Suppressor macrophage treated with lipopolysaccharide for 1 hour (primary cell): Measurements from ENCODE around the gene AOC1.

Experiments used
- DNase-seq, 3 donors: peaks; one replicate each; pipeline ENCODE4 v3.0.0-alpha.2; 2020 to 2022

AOC1 gene

GRCh38 chr7:150858236-150859197 is 6.2 kb downstream of the AOC1 start:
- DNase-seq: no peak

- no peak for DNase-seq
These were observed 8.1 kb downstream of the AOC1 start for GRCh38 chr7:150860291-150860977.

GRCh38 chr7:150860978-150861295 is 8.6 kb downstream of the AOC1 start:
- no peak for DNase-seq

DNA sequence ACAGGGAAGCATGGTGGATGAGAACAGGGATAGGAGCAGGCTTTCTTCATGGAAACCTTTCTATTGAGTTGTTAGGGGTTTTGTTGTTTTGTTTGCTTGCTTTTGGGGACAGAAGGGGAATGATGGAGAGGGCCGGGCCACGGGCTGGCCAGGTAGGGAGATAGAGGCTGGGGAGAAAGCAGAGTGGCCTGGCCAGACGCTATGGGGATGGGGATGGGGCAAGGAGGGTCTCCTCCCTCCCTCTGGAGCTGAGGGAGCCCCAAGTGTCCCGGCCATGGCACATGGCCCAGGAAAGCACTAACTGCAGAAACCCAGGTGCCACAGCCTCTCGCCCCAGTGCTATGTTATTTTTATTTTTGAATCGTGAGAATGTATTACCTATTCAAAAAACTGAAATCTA is 10.0 kb downstream of the AOC1 start:
- no peak for DNase-seq

DNA sequence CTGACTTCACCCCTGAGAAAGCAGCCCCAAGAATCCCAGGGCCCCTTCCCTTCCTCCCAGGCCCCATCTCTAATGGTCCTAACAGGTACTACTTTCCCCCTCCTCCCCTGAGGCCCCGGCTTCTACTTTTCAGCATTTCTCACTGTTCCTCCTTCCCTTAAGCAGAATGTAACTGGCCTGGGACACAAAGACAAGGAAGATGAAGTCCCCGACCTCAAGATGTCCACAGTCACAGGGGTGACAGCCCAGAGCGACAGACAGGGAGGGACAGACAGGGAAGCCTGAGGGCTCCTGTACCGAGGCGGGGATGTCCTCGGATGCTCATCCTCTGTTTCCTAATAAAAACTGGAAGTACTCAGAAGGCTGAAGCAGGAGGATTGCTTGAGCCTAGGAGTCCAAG is 11.6 kb downstream of the AOC1 start:
- no peak for DNase-seq

DNA sequence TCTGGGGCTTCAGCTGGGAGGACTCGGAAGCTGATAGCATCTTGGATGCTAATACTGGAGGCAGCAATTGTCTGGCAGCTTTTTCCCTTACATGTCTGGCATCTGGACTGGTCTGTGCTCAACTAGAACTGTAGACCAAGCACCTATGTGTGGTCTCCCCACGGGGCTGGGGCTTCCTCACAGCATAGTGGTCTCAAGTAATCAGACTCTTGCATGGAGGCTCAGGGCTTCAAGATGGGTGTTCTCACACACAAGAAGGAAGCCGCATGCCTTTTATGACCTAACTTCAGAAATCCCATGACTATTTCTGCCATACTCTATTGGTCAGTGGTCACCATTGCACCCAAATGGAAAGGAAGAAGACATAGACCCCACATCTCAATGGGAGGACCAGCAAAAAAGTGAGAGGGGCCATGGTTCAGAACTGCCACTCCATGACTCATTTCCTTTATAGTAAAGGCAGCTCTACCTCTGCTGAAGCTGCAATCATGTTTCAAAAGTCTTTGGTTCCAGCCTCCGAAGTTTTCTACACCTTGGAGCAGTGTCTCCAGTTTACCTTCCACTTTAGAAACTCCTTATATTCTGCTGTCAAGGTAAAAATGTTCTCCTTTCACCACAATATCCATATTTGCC is 14.7 kb downstream of the AOC1 start:
- DNase-seq: no peak

- no peak for DNase-seq
These were observed 15.3 kb downstream of the AOC1 start for GRCh38 chr7:150867605-150868004.

GRCh38 chr7:150869467-150869866 is 17.1 kb downstream of the AOC1 start:
- DNase-seq: no peak

DNA sequence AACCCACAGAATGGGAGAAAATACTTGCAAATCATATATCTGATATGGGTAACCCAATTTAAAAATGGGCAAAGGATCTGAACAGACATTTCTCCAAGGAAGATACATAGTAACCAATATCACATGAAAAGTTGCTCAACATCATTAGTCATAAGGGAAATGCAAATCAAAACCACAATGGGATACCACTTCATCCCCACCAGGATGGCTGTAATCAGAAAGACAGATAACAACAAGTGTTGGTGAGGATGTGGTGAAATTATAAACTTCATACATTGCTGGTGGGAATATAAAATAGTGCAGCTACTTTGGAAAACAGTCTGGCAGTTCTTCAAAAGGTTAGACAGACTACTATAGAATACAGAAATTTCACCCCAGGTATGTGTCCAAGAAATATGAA is 19.3 kb downstream of the AOC1 start:
- DNase-seq: peak in 2 of 3 donors; percentile 25 to 30

GRCh38 chr7:150874401-150875198 is 22.3 kb downstream of the AOC1 start:
- DNase-seq: no peak

DNA sequence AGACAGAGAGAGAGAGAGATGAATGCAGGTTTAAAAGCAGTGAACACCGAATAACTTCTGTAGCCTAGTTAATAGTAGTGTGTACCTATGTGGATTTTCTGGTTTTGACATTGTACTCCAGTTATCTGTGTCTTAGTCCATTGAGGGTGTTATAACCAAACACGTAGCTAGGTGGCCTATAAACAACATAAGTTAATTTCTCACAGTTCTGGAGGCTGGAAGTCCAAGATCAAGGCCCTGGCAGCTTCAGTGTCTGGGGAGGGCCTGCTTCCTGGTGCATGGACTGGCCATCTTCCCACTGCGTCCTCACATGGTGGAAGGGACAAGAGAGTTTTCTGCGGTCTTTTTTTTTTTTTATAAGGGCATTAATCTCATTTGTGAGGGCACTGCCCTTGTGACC is 23.5 kb downstream of the AOC1 start:
- no peak for DNase-seq

DNA sequence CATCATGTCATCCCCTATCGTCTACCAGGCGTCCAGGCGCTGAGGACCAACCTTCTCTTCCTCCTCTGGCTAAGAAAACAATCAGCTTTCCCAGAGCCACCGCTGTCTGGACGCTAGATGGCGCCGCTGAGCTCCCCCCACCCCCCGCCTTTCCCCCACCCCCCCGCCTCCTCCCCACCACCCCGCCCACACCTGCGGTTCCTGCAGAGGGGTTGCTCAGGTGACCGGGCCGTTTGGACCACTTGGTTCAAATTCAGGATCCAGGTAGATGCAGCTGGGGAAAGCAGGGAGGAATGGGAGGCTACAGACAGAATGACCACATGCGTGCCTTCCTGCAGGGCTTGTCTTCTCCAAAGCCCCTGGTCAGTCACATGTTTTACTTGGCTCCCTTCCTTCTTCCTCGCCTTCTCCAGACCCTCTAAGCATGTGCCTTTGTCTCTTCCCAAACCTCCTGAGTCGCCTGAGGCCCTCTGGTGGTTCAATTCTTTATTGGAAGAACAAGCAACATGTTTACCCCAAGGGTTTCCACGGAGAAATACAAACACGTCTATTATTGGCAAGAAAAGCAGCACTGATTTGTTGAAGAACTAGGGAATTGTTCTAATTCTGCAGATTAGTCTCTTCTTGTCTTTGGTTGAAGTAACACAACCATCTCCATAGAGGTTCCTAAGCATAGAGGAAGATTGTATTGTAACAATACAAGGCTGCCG is 24.7 kb downstream of the AOC1 start:
- DNase-seq: peak; percentile 84 to 86 (median 85)

- DNase-seq: no peak
These were observed 25.2 kb downstream of the AOC1 start for GRCh38 chr7:150877536-150877935.

GRCh38 chr7:150879345-150879744 is 27.0 kb downstream of the AOC1 start:
- peak in 1 of 3 donors; percentile 16 for DNase-seq

DNA sequence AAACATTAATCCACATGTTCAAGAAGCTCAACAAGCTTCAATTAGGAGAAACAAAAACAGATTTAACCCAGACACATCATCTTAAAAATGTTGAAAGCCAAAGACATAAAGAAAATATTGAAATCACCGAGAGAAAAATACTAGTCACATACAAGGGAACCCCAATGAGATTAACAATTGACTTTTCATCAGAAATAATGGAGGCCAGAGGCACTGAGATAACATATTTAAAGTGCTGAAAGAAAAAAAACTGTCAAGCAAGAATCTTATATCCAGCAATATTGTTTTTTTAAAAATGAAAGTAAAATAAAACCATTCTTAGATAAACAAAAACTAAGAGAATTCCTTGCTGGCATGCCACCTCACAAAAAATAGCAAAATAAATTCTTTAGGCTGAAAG is 28.9 kb downstream of the AOC1 start:
- DNase-seq: no peak

DNA sequence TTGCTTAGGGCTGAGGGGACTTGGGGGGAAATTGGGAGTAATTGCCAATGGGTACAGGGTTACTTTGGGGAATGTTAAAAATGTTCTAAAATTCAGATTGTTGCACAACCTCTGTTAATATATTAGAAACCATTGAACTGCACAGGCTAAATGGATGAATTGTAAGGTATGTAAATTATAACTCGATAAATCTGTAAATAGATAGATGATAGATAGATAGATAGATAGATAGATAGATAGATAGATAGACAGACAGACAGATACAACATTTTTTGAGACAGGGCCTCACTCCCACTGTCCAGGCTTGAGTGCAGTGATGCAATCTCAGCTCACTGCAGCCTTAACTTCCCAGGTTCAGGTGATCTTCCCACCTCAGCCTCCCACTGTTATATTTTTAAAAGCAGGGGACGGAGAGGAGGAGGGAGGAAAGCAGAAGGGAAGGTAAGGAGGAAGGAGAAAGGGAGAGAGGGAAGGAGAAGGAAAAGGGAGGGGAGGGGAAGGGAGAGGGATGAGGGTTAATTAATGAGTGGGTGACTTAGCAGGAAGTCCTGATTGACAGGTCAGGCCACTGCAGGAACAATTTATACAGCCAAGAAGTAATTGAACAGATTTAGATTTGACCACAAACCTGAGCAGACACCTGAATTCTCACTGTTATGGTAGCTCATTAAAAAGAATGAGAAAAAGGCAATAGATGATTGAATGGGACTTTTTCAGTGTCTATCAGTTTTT is 38.7 kb downstream of the AOC1 start:
- no peak for DNase-seq

- no peak for DNase-seq
These were observed 39.4 kb downstream of the AOC1 start for GRCh38 chr7:150891740-150892139.

GRCh38 chr7:150895809-150896208 is 43.5 kb downstream of the AOC1 start:
- peak in 1 of 3 donors; percentile 7 for DNase-seq

GRCh38 chr7:150896562-150897209 is 44.4 kb downstream of the AOC1 start:
- DNase-seq: no peak

DNA sequence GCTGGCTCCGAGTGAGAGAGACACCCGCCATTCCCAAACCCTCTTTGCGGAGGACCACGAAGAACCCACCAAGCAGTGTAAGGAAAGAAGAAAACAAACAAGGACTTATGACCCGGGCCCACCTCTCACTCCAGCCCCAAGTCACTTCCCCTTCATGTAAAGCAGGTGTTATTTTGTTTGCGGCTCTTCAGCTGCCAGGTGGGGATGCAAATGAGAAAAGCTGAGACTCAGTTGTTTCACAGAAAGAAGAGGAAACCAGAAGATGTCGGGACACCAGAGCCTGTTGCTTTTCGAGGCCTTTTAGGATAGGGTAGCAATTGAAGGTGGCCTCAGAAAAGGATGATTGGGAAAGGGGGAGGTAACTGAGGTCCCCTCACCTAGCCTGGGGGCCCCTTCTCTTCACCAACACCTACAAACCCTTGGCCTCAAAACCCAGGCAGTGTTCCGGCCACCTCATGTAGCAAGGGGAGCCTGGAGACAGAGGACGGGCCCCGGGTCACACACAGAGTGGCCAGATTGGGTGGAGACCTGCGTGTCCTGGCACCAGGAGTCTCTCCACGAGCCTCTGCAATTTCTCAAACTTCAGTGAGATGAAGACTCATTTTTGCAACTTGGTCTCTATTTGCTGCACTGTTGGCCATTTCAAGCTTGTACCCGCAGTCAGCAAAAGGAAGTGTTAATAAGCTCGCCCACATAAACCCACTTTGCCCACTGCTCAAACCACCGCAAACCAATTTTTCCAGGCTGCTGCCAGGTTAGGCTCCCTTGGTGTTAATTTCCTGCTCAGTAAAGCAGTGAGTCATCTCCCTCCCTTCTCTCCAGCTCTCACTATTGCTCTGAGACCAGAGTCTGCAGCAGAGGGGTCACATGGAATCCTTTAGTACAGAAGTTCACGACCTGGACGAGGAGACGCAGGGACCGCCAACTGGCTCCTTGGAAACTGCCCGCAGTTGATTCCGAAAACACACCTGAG is 45.5 kb downstream of the AOC1 start:
- DNase-seq: no peak
